ENCODE results near the gene FCHSD1. TPM values are rescaled to one million over a fixed set of nuclear protein-coding genes. Genes with fewer than 3 reads are reported as not detected.

The FCHSD1 gene
- total and polyA plus RNA-seq, 2 donors = 11.1 to 29.8 TPM

GRCh38 chr5:141638771-141639170 is 12.4 kb downstream of the FCHSD1 start:
- Histone ChIP-seq H3K4me1 (ENCODE audit: control insufficient read depth in 2 of 2, insufficient read depth in 2 of 2, low read length in 2 of 2) (peaks cover 23 to 28% of the 10 kb centered on the region in 2 donors), H3K4me3 (ENCODE audit: low read length in 2 of 2) (no peak overlapping the region)
- DNase-seq (ENCODE audit: low read depth in 6 of 9, low spot score in 9 of 9) = no peak

GRCh38 chr5:141637767-141638419 is 13.3 kb downstream of the FCHSD1 start:
- Histone ChIP-seq H3K27me3 (ENCODE audit: control insufficient read depth in 2 of 2, insufficient read depth in 1 of 2, low read length in 1 of 2) (peaks cover 0 to 3% of the 10 kb centered on the region in 2 donors), H3K27ac (ENCODE audit: low read depth in 1 of 2, low read length in 1 of 2) (peak overlapping the region; percentile 58 to 79), H3K4me3 (ENCODE audit: low read length in 2 of 2) (peak overlapping the region; percentile 72 to 81), H3K4me1 (ENCODE audit: control insufficient read depth in 2 of 2, insufficient read depth in 2 of 2, low read length in 2 of 2) (peaks cover 23 to 28% of the 10 kb centered on the region in 2 donors), H3K36me3 (ENCODE audit: control insufficient read depth in 2 of 2, insufficient read depth in 2 of 2, low read length in 1 of 2) (peaks cover 25 to 38% of the 10 kb centered on the region in 2 donors), H3K9me3 (ENCODE audit: control insufficient read depth in 2 of 2, insufficient read depth in 1 of 2, low read length in 1 of 2) (no peaks in the 10 kb centered on the region)
- peak in 6 of 9 donors; percentile 49 to 82 (median 64) for DNase-seq (ENCODE audit: low read depth in 6 of 9, low spot score in 9 of 9)
- WGBS = 10% methylated on average over 40 of the region's 40 CpGs

More at GRCh38 chr5:141638771-141639170, 12.4 kb downstream of the FCHSD1 start:
- H3K36me3 ChIP-seq (ENCODE audit: control insufficient read depth in 2 of 2, insufficient read depth in 2 of 2, low read length in 1 of 2) = peaks cover 25 to 37% of the 10 kb centered on the region in 2 donors
- H3K27ac ChIP-seq (ENCODE audit: low read depth in 1 of 2, low read length in 1 of 2) = no peak overlapping the region
- H3K27me3 ChIP-seq (ENCODE audit: control insufficient read depth in 2 of 2, insufficient read depth in 1 of 2, low read length in 1 of 2) = peaks cover 0 to 3% of the 10 kb centered on the region in 2 donors
- H3K9me3 ChIP-seq (ENCODE audit: control insufficient read depth in 2 of 2, insufficient read depth in 1 of 2, low read length in 1 of 2) = no peaks in the 10 kb centered on the region
- 99% methylated on average over 2 of the region's 2 CpGs for WGBS

- Histone ChIP-seq H3K36me3 (ENCODE audit: control insufficient read depth in 2 of 2, insufficient read depth in 2 of 2, low read length in 1 of 2) (peaks cover 25 to 45% of the 10 kb centered on the region in 2 donors), H3K4me3 (ENCODE audit: low read length in 2 of 2) (peak overlapping the region; percentile 72 to 81), H3K27ac (ENCODE audit: low read depth in 1 of 2, low read length in 1 of 2) (peak overlapping the region; percentile 58 to 79), H3K27me3 (ENCODE audit: control insufficient read depth in 2 of 2, insufficient read depth in 1 of 2, low read length in 1 of 2) (peaks cover 0 to 3% of the 10 kb centered on the region in 2 donors), H3K9me3 (ENCODE audit: control insufficient read depth in 2 of 2, insufficient read depth in 1 of 2, low read length in 1 of 2) (no peaks in the 10 kb centered on the region), H3K4me1 (ENCODE audit: control insufficient read depth in 2 of 2, insufficient read depth in 2 of 2, low read length in 2 of 2) (peaks cover 23 to 28% of the 10 kb centered on the region in 2 donors)
- under 1% methylated on average over 63 of the region's 63 CpGs for WGBS
- DNase-seq (ENCODE audit: low read depth in 6 of 9, low spot score in 9 of 9) = peak in 5 of 9 donors; percentile 39 to 74 (median 50)
These were observed 14.0 kb downstream of the FCHSD1 start for GRCh38 chr5:141637123-141637766.

GRCh38 chr5:141636413-141637122 is 14.7 kb downstream of the FCHSD1 start, which contains the start of the genes HDAC3 and RELL2:
HDAC3 (minus strand) TSS chr5:141636849; CDS start chr5:141636790, 59 bp downstream.
RELL2 (plus strand) TSS chr5:141636997; CDS start chr5:141638226, 1,229 bp downstream.
- Histone ChIP-seq H3K4me1 (ENCODE audit: control insufficient read depth in 2 of 2, insufficient read depth in 2 of 2, low read length in 2 of 2) (peaks cover 23 to 28% of the 10 kb centered on the region in 2 donors), H3K27ac (ENCODE audit: low read depth in 1 of 2, low read length in 1 of 2) (peak within 1 kb of the TSS; percentile 66 to 79), H3K4me3 (ENCODE audit: low read length in 2 of 2) (peak within 1 kb of the TSS; percentile 72 to 81), H3K36me3 (ENCODE audit: control insufficient read depth in 2 of 2, insufficient read depth in 2 of 2, low read length in 1 of 2) (peaks cover 25 to 40% of the 10 kb centered on the region in 2 donors), H3K9me3 (ENCODE audit: control insufficient read depth in 2 of 2, insufficient read depth in 1 of 2, low read length in 1 of 2) (no peaks in the 10 kb centered on the region), H3K27me3 (ENCODE audit: control insufficient read depth in 2 of 2, insufficient read depth in 1 of 2, low read length in 1 of 2) (peaks cover 0 to 3% of the 10 kb centered on the region in 2 donors)
- peak; percentile 70 to 94 (median 87) for DNase-seq (ENCODE audit: low read depth in 6 of 9, low spot score in 9 of 9)
- under 1% methylated on average over 55 of the region's 55 CpGs for WGBS

- Histone ChIP-seq H3K4me1 (ENCODE audit: control insufficient read depth in 2 of 2, insufficient read depth in 2 of 2, low read length in 2 of 2) (peaks cover 23 to 28% of the 10 kb centered on the region in 2 donors), H3K27me3 (ENCODE audit: control insufficient read depth in 2 of 2, insufficient read depth in 1 of 2, low read length in 1 of 2) (peaks cover 0 to 3% of the 10 kb centered on the region in 2 donors), H3K36me3 (ENCODE audit: control insufficient read depth in 2 of 2, insufficient read depth in 2 of 2, low read length in 1 of 2) (peaks cover 21 to 36% of the 10 kb centered on the region in 2 donors), H3K9me3 (ENCODE audit: control insufficient read depth in 2 of 2, insufficient read depth in 1 of 2, low read length in 1 of 2) (no peaks in the 10 kb centered on the region), H3K4me3 (ENCODE audit: low read length in 2 of 2) (peak overlapping the region; percentile 72 to 81), H3K27ac (ENCODE audit: low read depth in 1 of 2, low read length in 1 of 2) (peak overlapping the region in 1 of 2 donors; percentile 39)
- DNase-seq (ENCODE audit: low read depth in 6 of 9, low spot score in 9 of 9) = no peak
- 18% methylated on average over 4 of the region's 4 CpGs for WGBS
These were observed 15.2 kb downstream of the FCHSD1 start for GRCh38 chr5:141636106-141636412.

GRCh38 chr5:141635646-141636045 is 15.6 kb downstream of the FCHSD1 start:
- DNase-seq (ENCODE audit: low read depth in 6 of 9, low spot score in 9 of 9) = no peak

GRCh38 chr5:141634720-141635119 is 16.5 kb downstream of the FCHSD1 start:
- H3K4me1 ChIP-seq (ENCODE audit: control insufficient read depth in 2 of 2, insufficient read depth in 2 of 2, low read length in 2 of 2) = peaks cover 23 to 28% of the 10 kb centered on the region in 2 donors
- H3K27ac ChIP-seq (ENCODE audit: low read depth in 1 of 2, low read length in 1 of 2) = no peak overlapping the region
- H3K9me3 ChIP-seq (ENCODE audit: control insufficient read depth in 2 of 2, insufficient read depth in 1 of 2, low read length in 1 of 2) = no peaks in the 10 kb centered on the region
- no peak overlapping the region for H3K4me3 ChIP-seq (ENCODE audit: low read length in 2 of 2)
- WGBS = 98% methylated on average over 6 of the region's 6 CpGs
- DNase-seq (ENCODE audit: low read depth in 6 of 9, low spot score in 9 of 9) = no peak
- peaks cover 16 to 39% of the 10 kb centered on the region in 2 donors for H3K36me3 ChIP-seq (ENCODE audit: control insufficient read depth in 2 of 2, insufficient read depth in 2 of 2, low read length in 1 of 2)
- peaks cover 0 to 3% of the 10 kb centered on the region in 2 donors for H3K27me3 ChIP-seq (ENCODE audit: control insufficient read depth in 2 of 2, insufficient read depth in 1 of 2, low read length in 1 of 2)

More at GRCh38 chr5:141635646-141636045, 15.6 kb downstream of the FCHSD1 start:
- Histone ChIP-seq H3K4me3 (ENCODE audit: low read length in 2 of 2) (peak overlapping the region; percentile 72 to 81), H3K4me1 (ENCODE audit: control insufficient read depth in 2 of 2, insufficient read depth in 2 of 2, low read length in 2 of 2) (peaks cover 23 to 28% of the 10 kb centered on the region in 2 donors), H3K9me3 (ENCODE audit: control insufficient read depth in 2 of 2, insufficient read depth in 1 of 2, low read length in 1 of 2) (no peaks in the 10 kb centered on the region), H3K27me3 (ENCODE audit: control insufficient read depth in 2 of 2, insufficient read depth in 1 of 2, low read length in 1 of 2) (peaks cover 0 to 3% of the 10 kb centered on the region in 2 donors), H3K36me3 (ENCODE audit: control insufficient read depth in 2 of 2, insufficient read depth in 2 of 2, low read length in 1 of 2) (peaks cover 19 to 40% of the 10 kb centered on the region in 2 donors), H3K27ac (ENCODE audit: low read depth in 1 of 2, low read length in 1 of 2) (no peak overlapping the region)
- 89% methylated on average over 7 of the region's 7 CpGs for WGBS

- no peak overlapping the region for H3K4me3 ChIP-seq (ENCODE audit: low read length in 2 of 2)
- H3K9me3 ChIP-seq (ENCODE audit: control insufficient read depth in 2 of 2, insufficient read depth in 1 of 2, low read length in 1 of 2) = no peaks in the 10 kb centered on the region
- peaks cover 23 to 28% of the 10 kb centered on the region in 2 donors for H3K4me1 ChIP-seq (ENCODE audit: control insufficient read depth in 2 of 2, insufficient read depth in 2 of 2, low read length in 2 of 2)
- H3K27ac ChIP-seq (ENCODE audit: low read depth in 1 of 2, low read length in 1 of 2) = no peak overlapping the region
- DNase-seq (ENCODE audit: low read depth in 6 of 9, low spot score in 9 of 9) = no peak
- peaks cover 0 to 3% of the 10 kb centered on the region in 2 donors for H3K27me3 ChIP-seq (ENCODE audit: control insufficient read depth in 2 of 2, insufficient read depth in 1 of 2, low read length in 1 of 2)
- WGBS = 86% methylated on average over 5 of the region's 5 CpGs
- H3K36me3 ChIP-seq (ENCODE audit: control insufficient read depth in 2 of 2, insufficient read depth in 2 of 2, low read length in 1 of 2) = peaks cover 17 to 40% of the 10 kb centered on the region in 2 donors
These were observed 17.2 kb downstream of the FCHSD1 start for GRCh38 chr5:141633871-141634561.
